Sigmoid colon (tissue), 4 donors: ENCODE results near the gene CHADL.

ENCODE experiments used
- CTCF ChIP-seq, 4 experiments: fragments of 450-650 bp in 3 of 4; fragments of 200-600 bp in 1 of 4; IDR thresholded peaks; one replicate each; pipeline ENCODE4 v1.5.1; 2016 to 2019; ENCODE audit warnings: antibody characterized with exemption in 4 of 4, mild to moderate bottlenecking in 3 of 4, moderate library complexity in 2 of 4
- EP300 ChIP-seq, 4 donors: sonication (generic); formaldehyde crosslinking; IDR thresholded peaks; one replicate each; pipeline ENCODE4 v1.6.1; 2017; ENCODE audit warnings: antibody characterized with exemption in 4 of 4
- POLR2A ChIP-seq, 2 donors: fragments of 450-650 bp; IDR thresholded peaks; one replicate each; pipeline ENCODE4 v1.6.1; 2016; ENCODE audit warnings: antibody characterized with exemption in 2 of 2, mild to moderate bottlenecking in 2 of 2, moderate library complexity in 2 of 2
- POLR2AphosphoS5 ChIP-seq, 4 donors: sonication (generic); formaldehyde crosslinking; IDR thresholded peaks; one replicate each; pipeline ENCODE4 v1.6.1; 2017; ENCODE audit warnings: antibody characterized with exemption in 4 of 4

- TF ChIP-seq CTCF (IDR thresholded peaks at IDR 0.05) (no peak), POLR2AphosphoS5 (IDR thresholded peaks at IDR 0.05) (no peak), POLR2A (IDR thresholded peaks at IDR 0.05) (no peak), EP300 (IDR thresholded peaks at IDR 0.05) (no peak)
Measured at GRCh38 chr22:41193829-41194228, 46.9 kb downstream of the CHADL start.
